OCI-LY1 (cell line): ENCODE measurements around the gene NRDC.

Source experiments
- H2AFZ ChIP-seq: fragments of 200-600 bp; sonication (generic), shearing (Covaris generic); 2 replicates; pipeline ENCODE4 v1.6.0; 2014; ENCODE audit warnings: antibody characterized with exemption, mild to moderate bottlenecking, low read length
- H3F3A ChIP-seq: fragments of 200-600 bp; sonication (generic), shearing (Covaris generic); 2 replicates; pipeline ENCODE4 v1.6.0; 2014; ENCODE audit warnings: mild to moderate bottlenecking, antibody characterized with exemption, low read length, moderate library complexity; ENCODE audit not compliant: insufficient read depth
- H3K27ac ChIP-seq: fragments of 200-600 bp; sonication (generic); 2 replicates; pipeline ENCODE4 v1.5.1; 2014; ENCODE audit warnings: low read length, mixed run types, mild to moderate bottlenecking, low read depth; ENCODE audit not compliant: poor library complexity, severe bottlenecking
- H3K27me3 ChIP-seq: fragments of 200-600 bp; sonication (generic); 2 replicates; pipeline ENCODE4 v1.6.0; 2014; ENCODE audit warnings: antibody characterized with exemption, mild to moderate bottlenecking, low read length, moderate library complexity; ENCODE audit not compliant: insufficient read depth
- H3K36me3 ChIP-seq: fragments of 200-600 bp; sonication (generic); 2 replicates; pipeline ENCODE4 v1.6.1; 2014; ENCODE audit warnings: mild to moderate bottlenecking, antibody characterized with exemption, low read length, moderate library complexity, mixed read lengths; ENCODE audit not compliant: insufficient read depth
- H3K4me1 ChIP-seq: fragments of 200-600 bp; sonication (generic); 2 replicates; pipeline ENCODE4 v1.5.1; 2014; ENCODE audit warnings: mild to moderate bottlenecking, low read length, moderate library complexity; ENCODE audit not compliant: insufficient read depth, severe bottlenecking
- H3K4me2 ChIP-seq: fragments of 200-600 bp; sonication (generic), shearing (Covaris generic); 2 replicates; pipeline ENCODE4 v1.6.1; 2014; ENCODE audit warnings: low read length
- H3K4me3 ChIP-seq: fragments of 200-600 bp; sonication (generic); 2 replicates; pipeline ENCODE4 v1.5.1; 2014; ENCODE audit warnings: low read length, low read depth, mild to moderate bottlenecking, mixed read lengths; ENCODE audit not compliant: poor library complexity, severe bottlenecking
- H3K79me2 ChIP-seq: fragments of 200-600 bp; shearing (Covaris generic); 2 replicates; pipeline ENCODE4 v1.6.1; 2016; ENCODE audit warnings: mixed run types, low read length, mixed read lengths; ENCODE audit not compliant: insufficient read depth
- H3K9ac ChIP-seq: fragments of 200-600 bp; sonication (generic), shearing (Covaris generic); 2 replicates; pipeline ENCODE4 v1.6.1; 2014; ENCODE audit warnings: mild to moderate bottlenecking, low read length, mixed read lengths
- H3K9me2 ChIP-seq: fragments of 200-600 bp; sonication (generic), shearing (Covaris generic); 2 replicates; pipeline ENCODE4 v1.6.1; 2014; ENCODE audit warnings: low read depth, mild to moderate bottlenecking, low read length, mixed read lengths
- H3K9me3 ChIP-seq: fragments of 200-600 bp; shearing (Covaris generic); 2 replicates; pipeline ENCODE4 v1.6.1; 2014; ENCODE audit warnings: low read length, mixed read lengths
- H4K20me1 ChIP-seq: fragments of 200-600 bp; sonication (generic), shearing (Covaris generic); 2 replicates; pipeline ENCODE4 v1.6.0; 2016; ENCODE audit warnings: mild to moderate bottlenecking, low read length; ENCODE audit not compliant: insufficient read depth
- EZH2 ChIP-seq: fragments of 200-600 bp; sonication (generic), shearing (Covaris generic); IDR thresholded peaks from 2 replicates; pipeline ENCODE4 v1.8.0; 2017; ENCODE audit warnings: borderline replicate concordance, mixed run types, mild to moderate bottlenecking, antibody characterized with exemption, low read length, moderate library complexity, mixed read lengths
- TF ChIP-seq, protein P1 (sequence below): fragments of 200-600 bp; sonication (generic), shearing (Covaris generic); IDR thresholded peaks from 2 replicates; pipeline ENCODE4 v1.5.1; 2017; ENCODE audit warnings: mild to moderate bottlenecking, antibody characterized with exemption, low read length, moderate library complexity, mixed read lengths

NRDC gene

DNA sequence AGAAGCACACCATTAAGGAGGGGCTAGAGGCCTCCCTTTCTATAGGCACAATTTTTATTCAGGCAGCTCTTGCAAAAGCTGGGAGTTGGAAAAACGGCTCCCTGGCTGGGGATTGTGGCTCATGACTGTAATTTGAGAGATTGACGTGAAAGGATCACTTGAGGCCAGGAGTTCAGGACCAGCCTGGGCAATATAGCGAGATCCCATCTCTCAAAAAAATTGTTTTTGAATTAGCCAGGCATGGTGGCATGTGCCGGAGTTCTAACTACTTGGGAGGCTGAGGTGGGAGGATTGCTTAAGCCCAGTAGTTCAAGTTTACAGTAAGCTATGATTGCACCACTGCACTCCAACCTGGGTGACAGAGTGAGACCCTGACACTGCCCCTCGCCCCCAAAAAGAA lies 23.9 kb upstream of the NRDC start:
- H2AFZ ChIP-seq = no peak overlapping the region
- H3F3A ChIP-seq = no peaks in the 10 kb centered on the region
- no peak overlapping the region for H3K27ac ChIP-seq
- H3K9me3 ChIP-seq = no peaks in the 10 kb centered on the region
- TF ChIP-seq, protein P1, sequence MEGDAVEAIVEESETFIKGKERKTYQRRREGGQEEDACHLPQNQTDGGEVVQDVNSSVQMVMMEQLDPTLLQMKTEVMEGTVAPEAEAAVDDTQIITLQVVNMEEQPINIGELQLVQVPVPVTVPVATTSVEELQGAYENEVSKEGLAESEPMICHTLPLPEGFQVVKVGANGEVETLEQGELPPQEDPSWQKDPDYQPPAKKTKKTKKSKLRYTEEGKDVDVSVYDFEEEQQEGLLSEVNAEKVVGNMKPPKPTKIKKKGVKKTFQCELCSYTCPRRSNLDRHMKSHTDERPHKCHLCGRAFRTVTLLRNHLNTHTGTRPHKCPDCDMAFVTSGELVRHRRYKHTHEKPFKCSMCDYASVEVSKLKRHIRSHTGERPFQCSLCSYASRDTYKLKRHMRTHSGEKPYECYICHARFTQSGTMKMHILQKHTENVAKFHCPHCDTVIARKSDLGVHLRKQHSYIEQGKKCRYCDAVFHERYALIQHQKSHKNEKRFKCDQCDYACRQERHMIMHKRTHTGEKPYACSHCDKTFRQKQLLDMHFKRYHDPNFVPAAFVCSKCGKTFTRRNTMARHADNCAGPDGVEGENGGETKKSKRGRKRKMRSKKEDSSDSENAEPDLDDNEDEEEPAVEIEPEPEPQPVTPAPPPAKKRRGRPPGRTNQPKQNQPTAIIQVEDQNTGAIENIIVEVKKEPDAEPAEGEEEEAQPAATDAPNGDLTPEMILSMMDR = no peak
- TF ChIP-seq EZH2 = no peak
- no peaks in the 10 kb centered on the region for H3K27me3 ChIP-seq
- H3K36me3 ChIP-seq = no peaks in the 10 kb centered on the region
- no peaks in the 10 kb centered on the region for H4K20me1 ChIP-seq
- no peaks in the 10 kb centered on the region for H3K9me2 ChIP-seq
- H3K4me2 ChIP-seq = no peak overlapping the region
- H3K9ac ChIP-seq = no peak overlapping the region
- H3K4me3 ChIP-seq = no peak overlapping the region
- no peaks in the 10 kb centered on the region for H3K4me1 ChIP-seq
- no peaks in the 10 kb centered on the region for H3K79me2 ChIP-seq

GRCh38 chr1:51901151-51901550 lies 22.6 kb upstream of the NRDC start:
- H4K20me1 ChIP-seq = no peaks in the 10 kb centered on the region
- no peaks in the 10 kb centered on the region for H3K36me3 ChIP-seq
- no peak overlapping the region for H3K27ac ChIP-seq
- no peaks in the 10 kb centered on the region for H3K4me1 ChIP-seq
- no peak overlapping the region for H2AFZ ChIP-seq
- H3F3A ChIP-seq = no peaks in the 10 kb centered on the region
- no peaks in the 10 kb centered on the region for H3K79me2 ChIP-seq
- TF ChIP-seq, protein P1 = no peak
- TF ChIP-seq EZH2 = no peak
- no peaks in the 10 kb centered on the region for H3K9me3 ChIP-seq
- H3K4me2 ChIP-seq = no peak overlapping the region
- H3K9ac ChIP-seq = no peak overlapping the region
- H3K27me3 ChIP-seq = no peaks in the 10 kb centered on the region
- no peak overlapping the region for H3K4me3 ChIP-seq
- H3K9me2 ChIP-seq = no peaks in the 10 kb centered on the region

- Histone ChIP-seq H3K4me2 (no peak overlapping the region), H3K27ac (no peak overlapping the region), H3K9me2 (no peaks in the 10 kb centered on the region), H2AFZ (no peak overlapping the region), H3K4me1 (no peaks in the 10 kb centered on the region), H3F3A (no peaks in the 10 kb centered on the region), H3K79me2 (no peaks in the 10 kb centered on the region), H3K9ac (no peak overlapping the region), H3K27me3 (no peaks in the 10 kb centered on the region), H3K9me3 (no peaks in the 10 kb centered on the region), H4K20me1 (no peaks in the 10 kb centered on the region), H3K4me3 (no peak overlapping the region), H3K36me3 (no peaks in the 10 kb centered on the region)
- no peak for TF ChIP-seq EZH2
- TF ChIP-seq, protein P1 = no peak
Observed at GRCh38 chr1:51899022-51899421, 20.5 kb upstream of the NRDC start.
